H7 (cell line): ENCODE data around the gene TMEM50A. TPM values are rescaled to one million over a fixed set of nuclear protein-coding genes. Genes with fewer than 3 reads are reported as not detected.
"Not testable (repeated sequence)": the region's sequence is repeated elsewhere in the genome, so short reads cannot be mapped to it uniquely, and the experiment has no call there.

Experiments
- DNase-seq: peaks from one replicate; pipeline ENCODE4 v3.0.0; 2012
- H3K27me3 ChIP-seq: 2 replicates; pipeline ENCODE4 v1.6.0; 2011; ENCODE audit warnings: mild to moderate bottlenecking, low read length; ENCODE audit not compliant: control insufficient read depth, insufficient read depth
- H3K36me3 ChIP-seq: replicated peaks from 2 replicates; pipeline ENCODE4 v1.5.1; 2011; ENCODE audit warnings: low read length; ENCODE audit not compliant: control insufficient read depth, insufficient read depth
- H3K4me3 ChIP-seq: 2 replicates; pipeline ENCODE4 v1.5.1; 2011; ENCODE audit warnings: low read depth, mild to moderate bottlenecking, control low read depth, low read length, moderate library complexity; ENCODE audit not compliant: insufficient read depth
- total RNA-seq: library from RNA; depleted of rRNA; stranded (reverse); fragments of >200 nt; shearing (Covaris generic); gene quantifications from 2 replicates; pipeline ENCODE4 v1.2.3, GENCODE V29; 2014; rRNA removed

The TMEM50A gene
- 79.7 and 90.5 TPM in 2 replicates for total RNA-seq

- DNase-seq = peak; percentile 97
- peak within 1 kb of the TSS; percentile 95 for H3K4me3 ChIP-seq
- no peaks in the 10 kb centered on the region for H3K27me3 ChIP-seq
- H3K36me3 ChIP-seq = no peaks in the 10 kb centered on the region; the same call in 1 of the 2 replicates
These were observed at the start of gene TMEM50A for GRCh38 chr1:25338188-25338981. Gene TMEM50A, plus strand, starts transcription at chr1:25338334. Its CDS starts 2,153 bp downstream, at chr1:25340487.

DNA sequence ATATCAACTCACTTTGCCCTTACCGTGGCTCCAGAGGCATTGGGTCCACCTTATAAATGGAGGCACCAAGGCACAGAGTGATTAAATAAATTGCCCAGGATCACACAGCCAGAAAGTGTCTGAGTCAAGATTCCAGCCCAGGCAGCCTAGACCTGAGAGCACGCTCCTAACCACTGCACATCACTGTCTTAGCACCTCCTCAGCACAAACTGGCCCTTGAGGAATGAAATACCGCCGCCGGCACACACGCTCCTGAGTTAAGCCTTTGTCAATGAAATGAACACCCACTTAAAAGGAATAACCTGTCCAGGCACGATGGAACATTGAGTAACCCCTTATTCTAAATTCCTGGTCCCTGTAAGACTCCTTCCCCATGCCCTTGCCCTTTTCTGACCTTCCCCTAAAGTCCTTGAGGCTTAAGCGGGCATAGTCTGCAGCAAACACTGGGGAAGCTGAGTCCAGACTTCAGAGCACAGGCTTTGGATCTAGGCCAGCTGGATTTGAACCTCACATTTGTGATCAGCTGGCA lies 49.5 kb upstream of the TMEM50A start:
- not testable (repeated sequence) for H3K4me3 ChIP-seq, DNase-seq, H3K27me3 ChIP-seq, H3K36me3 ChIP-seq

- H3K27me3 ChIP-seq, H3K36me3 ChIP-seq, H3K4me3 ChIP-seq, DNase-seq: not testable (repeated sequence)
These were observed 48.1 kb upstream of the TMEM50A start for GRCh38 chr1:25290043-25290442.

DNA sequence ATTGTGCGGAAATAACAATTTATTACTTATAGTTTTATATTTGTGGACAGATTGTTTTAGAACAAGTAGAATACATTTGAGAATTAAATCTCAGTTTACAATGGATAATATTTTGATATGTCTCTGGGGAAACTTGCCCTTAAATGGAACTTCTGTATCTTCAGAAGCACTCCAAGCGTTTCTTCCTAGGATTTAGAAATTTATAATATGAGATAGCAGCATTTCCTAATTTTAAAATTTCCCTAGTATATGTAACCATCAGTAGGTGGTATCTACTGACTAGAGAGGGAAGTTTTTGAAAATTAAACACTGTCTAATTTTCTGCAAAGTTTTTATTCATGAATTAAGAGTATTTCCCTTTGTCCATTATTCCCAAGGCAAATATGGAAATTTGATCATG lies 44.7 kb upstream of the TMEM50A start:
- DNase-seq = not testable (repeated sequence)

DNA sequence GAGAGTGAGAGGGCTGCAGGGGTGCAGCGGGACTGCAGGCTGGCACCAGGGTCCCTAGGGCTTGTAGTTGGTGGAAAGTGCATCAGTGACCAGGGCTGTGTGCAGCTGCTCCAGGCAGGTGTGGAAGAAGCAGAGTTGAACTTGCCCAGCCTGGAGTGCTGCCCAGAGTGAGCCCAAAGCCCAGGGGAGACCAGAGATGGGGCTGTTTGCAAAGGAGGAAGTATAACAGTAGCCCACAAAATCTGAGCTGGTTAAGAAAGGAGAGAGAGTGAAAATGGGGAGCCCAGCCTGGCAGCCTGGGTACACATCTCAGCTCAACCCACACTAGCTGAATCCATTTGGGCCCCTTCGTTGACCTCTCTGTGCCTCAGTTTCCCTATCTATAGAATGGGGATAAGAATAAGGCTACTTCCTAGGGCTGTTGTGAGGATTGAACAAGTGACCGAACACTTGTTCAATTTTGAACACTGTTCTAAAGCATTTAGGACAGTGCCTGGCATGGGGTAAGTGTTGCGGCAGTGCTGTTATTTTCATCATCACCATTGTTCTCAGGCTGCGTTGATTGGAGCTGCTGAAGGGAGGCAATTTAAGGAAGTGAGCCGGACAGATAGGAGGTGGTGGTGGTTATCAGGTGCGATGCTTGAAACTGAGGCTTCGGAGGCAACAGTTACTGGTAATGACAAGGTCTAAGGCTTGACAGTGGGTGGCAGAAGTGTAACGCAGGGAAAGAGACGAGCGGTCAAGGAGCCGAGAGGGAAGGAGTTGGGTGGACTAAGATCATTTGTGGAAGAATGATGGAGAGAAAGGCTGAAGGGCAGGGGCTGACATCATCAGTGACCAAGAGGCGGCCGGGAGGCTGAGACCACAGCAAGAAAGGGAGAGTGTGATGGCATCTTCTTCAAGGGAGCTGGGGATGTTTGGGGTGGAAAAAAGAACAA lies 43.0 kb upstream of the TMEM50A start:
- H3K36me3 ChIP-seq, H3K27me3 ChIP-seq, H3K4me3 ChIP-seq, DNase-seq: not testable (repeated sequence)

More for the DNA sequence above, 44.7 kb upstream of the TMEM50A start:
- H3K36me3 ChIP-seq, H3K4me3 ChIP-seq, H3K27me3 ChIP-seq: not testable (repeated sequence)

- DNase-seq, H3K27me3 ChIP-seq, H3K4me3 ChIP-seq, H3K36me3 ChIP-seq: not testable (repeated sequence)
These were observed 41.6 kb upstream of the TMEM50A start for GRCh38 chr1:25296501-25296900.

DNA sequence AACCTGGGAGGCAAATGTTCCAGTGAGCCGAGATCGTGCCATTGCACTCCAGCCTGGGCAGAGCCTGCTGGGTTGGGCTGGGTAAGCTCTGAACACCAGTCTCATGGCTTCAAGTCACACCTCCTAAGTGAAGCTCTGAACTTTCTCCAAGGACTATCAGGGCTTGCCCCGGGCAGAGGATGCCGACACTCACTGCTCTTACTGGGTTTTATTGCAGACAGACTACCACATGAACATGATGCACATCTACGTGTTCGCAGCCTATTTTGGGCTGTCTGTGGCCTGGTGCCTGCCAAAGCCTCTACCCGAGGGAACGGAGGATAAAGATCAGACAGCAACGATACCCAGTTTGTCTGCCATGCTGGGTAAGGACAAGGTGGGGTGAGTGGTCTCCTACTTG lies 37.4 kb upstream of the TMEM50A start:
- not testable (repeated sequence) for H3K36me3 ChIP-seq, H3K4me3 ChIP-seq, DNase-seq, H3K27me3 ChIP-seq

- not testable (repeated sequence) for H3K27me3 ChIP-seq, H3K36me3 ChIP-seq, H3K4me3 ChIP-seq, DNase-seq
These were observed 35.8 kb upstream of the TMEM50A start for GRCh38 chr1:25302330-25302729.

GRCh38 chr1:25304936-25305335 lies 33.2 kb upstream of the TMEM50A start:
- H3K27me3 ChIP-seq, H3K4me3 ChIP-seq, H3K36me3 ChIP-seq, DNase-seq: not testable (repeated sequence)

GRCh38 chr1:25308168-25308567 lies 30.0 kb upstream of the TMEM50A start:
- not testable (repeated sequence) for H3K27me3 ChIP-seq, H3K36me3 ChIP-seq, H3K4me3 ChIP-seq, DNase-seq

DNA sequence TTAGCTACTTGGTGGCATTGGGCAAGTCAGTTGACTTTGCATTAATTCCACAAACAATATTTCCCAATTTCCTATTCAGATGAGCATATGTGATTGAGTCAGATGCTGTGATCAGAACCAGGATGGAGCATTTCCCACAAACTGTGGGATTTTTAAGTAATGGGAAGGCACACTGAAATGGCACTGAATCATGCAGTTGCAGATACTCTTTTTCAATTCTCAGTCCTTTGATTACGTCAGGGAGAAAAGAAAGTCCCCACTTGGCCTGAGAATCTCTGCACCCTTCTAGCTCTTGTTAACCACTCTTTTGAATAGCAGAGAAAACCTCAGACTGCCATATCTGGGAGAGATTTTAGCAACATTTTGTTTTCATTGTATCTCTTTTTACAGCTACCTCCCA lies 29.0 kb upstream of the TMEM50A start:
- H3K36me3 ChIP-seq, H3K27me3 ChIP-seq, DNase-seq: not testable (repeated sequence)

DNA sequence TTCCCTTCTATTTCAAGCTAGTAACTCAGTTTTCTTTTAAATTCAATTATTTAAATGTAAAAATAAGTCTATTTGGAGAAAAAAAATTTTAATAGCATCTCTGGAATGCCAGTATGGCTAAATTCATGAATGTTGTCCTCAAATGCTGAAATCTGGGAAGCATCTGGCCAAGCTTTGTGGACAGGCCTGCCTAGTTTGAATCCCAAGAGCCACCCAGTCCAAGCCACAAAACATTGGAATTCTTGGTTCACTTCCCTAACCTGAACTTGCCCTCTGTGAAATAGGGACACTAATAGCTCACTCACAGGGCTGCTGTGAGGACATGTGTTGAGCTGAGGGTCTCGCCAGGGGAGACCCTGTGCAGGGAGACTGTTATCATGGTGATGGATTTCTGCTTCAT lies 28.6 kb upstream of the TMEM50A start:
- H3K27me3 ChIP-seq, DNase-seq, H3K36me3 ChIP-seq, H3K4me3 ChIP-seq: not testable (repeated sequence)

More for the DNA sequence above, 29.0 kb upstream of the TMEM50A start:
- H3K4me3 ChIP-seq = not testable (repeated sequence)

- not testable (repeated sequence) for DNase-seq, H3K27me3 ChIP-seq, H3K36me3 ChIP-seq, H3K4me3 ChIP-seq
These were observed 25.2 kb upstream of the TMEM50A start for GRCh38 chr1:25312806-25313470.

GRCh38 chr1:25320314-25320938 lies 17.7 kb upstream of the TMEM50A start:
- not testable (repeated sequence) for H3K27me3 ChIP-seq, H3K36me3 ChIP-seq, H3K4me3 ChIP-seq, DNase-seq
